GM19238 (cell line): ENCODE results near the gene RCOR1.

Experiments
- DNase-seq: peaks from one replicate; pipeline ENCODE4 v3.0.0; 2011; ENCODE audit warnings: low spot score; ENCODE audit not compliant: insufficient read length

The RCOR1 gene

GRCh38 chr14:102675396-102675795, 82.9 kb downstream of the RCOR1 start:
- DNase-seq = no peak

- DNase-seq = no peak
Observed at GRCh38 chr14:102678394-102678793, 85.9 kb downstream of the RCOR1 start.

DNA sequence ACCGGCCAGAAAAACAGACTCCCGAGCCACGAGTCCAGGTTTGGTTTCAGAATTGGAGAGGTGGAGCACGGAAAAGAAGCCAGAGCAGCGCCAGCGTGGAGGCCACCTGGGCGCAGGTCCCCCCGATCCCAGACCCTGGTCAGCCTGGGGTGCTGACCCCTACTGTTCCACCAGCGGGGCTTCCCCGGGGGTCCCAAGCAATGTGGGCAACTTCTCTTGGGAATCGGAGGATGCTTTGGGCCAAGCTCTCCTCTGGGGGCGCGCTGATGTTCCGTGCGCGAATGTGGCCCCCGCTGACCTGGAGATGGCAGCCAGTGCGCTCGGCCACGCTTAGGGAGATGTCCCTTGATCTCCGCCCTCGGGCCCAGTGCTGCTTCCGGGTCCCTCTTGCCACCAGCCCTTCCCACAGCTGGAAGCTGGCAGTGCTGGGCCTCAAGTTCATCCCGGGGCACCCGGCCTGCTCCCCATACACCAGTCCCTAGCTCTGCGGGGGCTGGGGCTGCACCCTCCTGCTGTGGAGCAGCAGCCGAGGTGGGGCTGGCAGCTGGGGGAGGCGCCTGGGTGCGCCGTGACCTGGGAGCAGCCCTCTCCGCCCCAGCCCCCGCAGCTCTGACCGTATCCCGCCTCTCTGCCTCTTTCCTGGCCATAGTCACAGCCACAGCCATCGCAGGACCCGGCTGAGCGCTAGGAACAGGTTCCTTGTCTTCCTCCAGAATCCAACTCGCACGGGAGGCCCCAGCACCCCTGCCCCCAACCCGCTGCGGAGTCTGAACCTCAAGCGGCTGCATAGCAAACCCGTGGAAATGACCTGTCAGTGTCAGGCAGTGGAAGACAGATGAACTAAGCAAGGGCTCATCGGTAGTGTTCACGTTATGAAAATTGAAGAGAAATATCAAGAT, 91.2 kb downstream of the RCOR1 start:
- DNase-seq = no peak

GRCh38 chr14:102684298-102684663, 91.8 kb downstream of the RCOR1 start:
- no peak for DNase-seq

GRCh38 chr14:102686196-102686801, 93.8 kb downstream of the RCOR1 start:
- no peak for DNase-seq

GRCh38 chr14:102688290-102688689, 95.8 kb downstream of the RCOR1 start:
- no peak for DNase-seq

GRCh38 chr14:102690509-102691286, 98.2 kb downstream of the RCOR1 start:
- DNase-seq = no peak

GRCh38 chr14:102691763-102692162, 99.3 kb downstream of the RCOR1 start:
- DNase-seq = no peak

DNA sequence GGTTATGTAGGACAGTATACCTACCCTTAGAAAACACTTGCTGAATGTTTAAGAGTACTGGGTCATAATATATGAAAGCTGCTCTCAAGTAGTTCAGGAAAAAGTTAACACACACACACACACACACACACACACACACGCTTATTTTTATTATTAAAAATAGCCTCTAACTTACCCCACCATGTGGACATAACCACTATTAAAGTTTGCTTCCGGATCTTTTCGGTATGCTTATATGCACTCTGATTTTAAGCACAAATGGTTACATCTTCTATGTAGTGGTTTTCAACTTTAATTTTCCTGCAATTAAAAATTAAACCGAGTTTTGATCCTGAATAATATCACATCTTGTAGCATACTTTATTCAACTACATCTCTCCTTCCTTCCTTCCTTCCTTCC, 99.9 kb downstream of the RCOR1 start:
- DNase-seq = no peak

- no peak for DNase-seq
Observed at GRCh38 chr14:102693006-102693755, 100.7 kb downstream of the RCOR1 start.

DNA sequence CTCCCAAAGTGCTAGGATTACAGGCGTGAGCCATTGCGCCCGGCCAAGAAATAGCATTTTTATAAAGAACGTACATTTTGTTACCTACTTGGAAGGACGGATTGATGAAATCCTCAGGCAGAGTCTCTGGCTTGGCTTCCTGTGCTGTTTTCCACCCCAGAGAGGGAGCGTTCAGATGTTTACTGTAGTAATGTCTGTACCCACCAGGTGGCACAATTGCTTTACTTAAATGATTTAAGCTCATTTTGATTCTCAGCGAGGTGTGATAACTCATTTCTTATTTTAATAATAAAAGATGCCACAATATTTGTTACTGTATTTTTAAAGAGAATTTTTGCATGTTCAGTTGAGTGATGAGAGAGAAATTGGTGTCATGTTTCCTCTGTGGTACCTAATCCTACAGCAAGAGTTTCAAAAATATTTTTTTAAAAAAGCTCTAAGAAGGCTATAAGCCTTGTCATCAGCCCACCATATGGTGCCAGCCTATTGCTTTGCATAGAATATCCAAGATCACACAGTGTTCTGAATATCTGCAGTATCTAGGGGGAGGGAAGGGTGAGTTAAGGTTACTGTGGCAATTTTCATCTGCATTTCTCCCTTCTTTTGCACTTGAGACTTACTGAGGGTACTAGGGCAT, 102.2 kb downstream of the RCOR1 start:
- peak; percentile 47 for DNase-seq

DNA sequence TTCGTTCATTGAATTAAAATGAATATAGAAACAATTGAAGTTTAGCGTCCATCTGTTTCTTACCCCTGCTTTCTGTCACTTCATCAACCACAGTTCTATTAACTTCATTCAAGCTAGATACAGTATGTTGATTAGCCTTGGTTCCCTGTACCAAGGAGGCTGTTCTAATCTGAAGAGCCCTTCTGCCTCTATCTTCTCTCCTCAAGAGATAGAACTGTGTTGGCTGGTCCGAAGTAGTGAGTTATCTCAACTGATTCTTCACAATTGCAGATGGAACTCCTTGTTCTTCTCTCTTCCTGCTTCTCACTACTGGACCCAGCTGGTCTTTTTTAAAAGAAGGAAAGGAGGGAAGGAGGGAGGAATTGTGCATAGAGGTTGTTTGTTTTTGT, 102.7 kb downstream of the RCOR1 start:
- no peak for DNase-seq

GRCh38 chr14:102696332-102696731, 103.9 kb downstream of the RCOR1 start:
- no peak for DNase-seq

GRCh38 chr14:102696856-102697495, 104.5 kb downstream of the RCOR1 start:
- no peak for DNase-seq

- no peak for DNase-seq
Observed at GRCh38 chr14:102697501-102697900, 105.1 kb downstream of the RCOR1 start.

DNA sequence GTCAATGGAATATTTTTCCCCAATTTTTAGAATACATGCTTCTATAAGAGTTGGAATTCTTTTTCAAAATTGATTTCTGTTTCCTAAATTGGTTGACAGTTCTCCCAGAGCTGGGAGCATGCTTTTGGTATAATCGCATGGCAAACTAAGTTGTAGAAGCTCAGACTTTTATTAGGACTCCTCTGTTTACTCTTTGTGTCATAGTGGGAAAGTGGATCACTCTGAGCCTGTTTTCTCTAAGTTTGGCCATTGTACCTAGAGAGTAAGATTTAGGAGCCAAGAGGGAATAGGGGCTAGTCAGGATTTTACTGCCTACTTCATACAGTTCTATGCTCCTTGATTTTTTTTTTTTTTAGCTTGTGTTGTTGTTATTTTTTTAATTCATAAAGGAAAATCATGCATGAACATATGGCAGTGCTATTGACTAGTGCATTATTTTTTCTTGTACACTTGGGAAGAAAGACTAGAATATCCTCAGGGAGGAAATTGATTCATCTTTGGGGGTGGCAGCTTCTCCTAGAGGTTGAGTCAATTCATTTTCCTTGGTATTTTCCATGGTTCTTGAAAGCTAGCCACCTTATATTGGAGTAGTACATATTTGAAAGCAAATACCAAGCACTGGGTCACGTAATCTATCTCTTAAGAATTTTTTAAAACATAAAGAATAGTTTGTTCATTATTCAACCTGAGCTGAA, 107.1 kb downstream of the RCOR1 start:
- DNase-seq = no peak

DNA sequence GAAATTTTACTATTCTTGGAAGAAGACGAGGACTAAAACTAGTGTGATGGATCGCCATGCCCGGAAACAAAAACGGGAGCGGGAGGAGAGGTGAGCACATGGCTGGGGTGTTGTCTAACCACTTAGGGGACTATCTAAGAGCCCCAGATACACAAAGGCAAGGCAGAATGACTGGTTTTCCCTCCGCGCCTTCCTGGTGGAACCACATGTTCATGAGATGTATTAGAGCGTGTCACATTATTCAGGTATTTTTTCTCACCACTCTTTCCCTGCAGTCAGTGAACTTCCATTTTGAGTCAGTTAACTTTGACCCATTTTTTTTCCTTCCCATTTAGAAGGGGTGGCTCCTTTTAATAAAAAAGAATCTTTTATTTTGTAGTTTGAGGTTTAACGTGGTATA, 116.0 kb downstream of the RCOR1 start:
- no peak for DNase-seq

DNA sequence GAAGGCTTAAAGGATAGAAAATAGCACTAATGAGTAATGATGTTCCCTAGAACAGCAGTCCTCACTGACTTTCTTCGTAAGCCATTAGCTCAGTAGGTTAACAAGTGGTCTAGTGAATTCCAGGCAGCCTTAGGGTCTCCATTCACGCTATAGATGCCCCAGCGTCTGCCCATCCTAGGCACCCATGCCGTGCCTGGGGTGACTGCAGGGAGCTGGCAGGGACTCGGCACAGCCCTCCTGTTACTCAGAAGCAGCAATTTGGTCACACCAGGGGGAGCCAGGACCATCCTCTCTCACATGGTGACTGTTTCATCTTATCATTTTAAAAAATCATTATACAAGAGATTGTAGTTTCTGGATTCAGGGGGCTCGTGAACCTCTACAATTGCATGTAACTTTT, 118.8 kb downstream of the RCOR1 start:
- no peak for DNase-seq

GRCh38 chr14:102711946-102712345, 119.5 kb downstream of the RCOR1 start:
- no peak for DNase-seq

DNA sequence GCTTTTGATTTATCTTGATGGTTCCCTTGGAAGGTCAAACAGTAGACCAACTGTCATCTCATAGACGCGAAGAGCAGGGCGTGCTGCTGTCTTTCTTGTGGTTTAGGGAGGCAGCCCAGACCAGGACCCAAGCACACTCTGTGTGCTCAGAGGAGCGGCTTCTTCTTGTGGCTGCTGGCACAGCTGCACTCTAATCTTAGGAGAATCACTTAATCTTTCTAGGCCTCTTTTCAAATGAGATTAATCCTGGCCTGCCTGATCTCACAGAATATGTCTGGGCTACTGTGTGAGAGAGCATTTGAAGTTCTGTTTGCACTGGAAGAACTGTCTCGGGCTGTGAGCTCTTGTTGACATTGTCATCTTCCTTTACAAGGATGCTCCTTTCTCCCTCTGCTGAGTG, 124.8 kb downstream of the RCOR1 start:
- no peak for DNase-seq
